Testis (tissue), 3 donors: Measurements from ENCODE around the gene ARID5B. TPM values are rescaled to one million over a fixed set of nuclear protein-coding genes. Genes with fewer than 3 reads are reported as not detected.

Experiments
- DNase-seq: peaks from one replicate; pipeline ENCODE4 v3.0.0-alpha.2; 2019
- H3K27ac ChIP-seq, 2 donors: fragments of 200-600 bp; sonication (generic); one replicate each; pipeline ENCODE4 v1.5.1; 2019
- H3K27me3 ChIP-seq: fragments of 200-600 bp; sonication (generic); one replicate; pipeline ENCODE4 v1.5.1; 2019
- H3K36me3 ChIP-seq: fragments of 200-600 bp; sonication (generic); one replicate; pipeline ENCODE4 v1.5.1; 2017; ENCODE audit warnings: low read depth; ENCODE audit errors: missing control alignments
- H3K4me1 ChIP-seq: fragments of 200-600 bp; sonication (generic); one replicate; pipeline ENCODE4 v1.5.1; 2019
- H3K4me3 ChIP-seq, 2 donors: fragments of 200-600 bp; sonication (generic); one replicate each; pipeline ENCODE4 v1.5.1; 2017 to 2019
- H3K9me3 ChIP-seq: fragments of 200-600 bp; sonication (generic); one replicate; pipeline ENCODE4 v1.5.1; 2017
- POLR2A ChIP-seq: fragments of 450-650 bp; IDR thresholded peaks from one replicate; pipeline ENCODE4 v1.6.1; 2017; ENCODE audit warnings: antibody characterized with exemption, mild to moderate bottlenecking, moderate library complexity
- WGBS, 2 donors: methylation state at CpG; one replicate each; pipeline ENCODE4 v1.1.5; 2018; 5-methylcytosine and 5-hydroxymethylcytosine counted together
- intact Hi-C: fragments of 100-400 bp; cut with DNase I; formaldehyde crosslinking; loops from one replicate; pipeline ENCODE4 v1.15.1; 2023; ENCODE audit warnings: low total_unique reads
- polyA plus RNA-seq: library from polyadenylated mRNA; stranded (reverse); fragments of 350-450 nt; fragmentation: Illumina TruSeq; extraction: RNeasy Lipid Tissue Mini Kit (QIAGEN cat#74804); gene quantifications from one replicate; pipeline ENCODE4 v1.2.3, GENCODE V29; 2014; ENCODE audit warnings: low read depth, low replicate concordance; ENCODE audit not compliant: insufficient read depth
- total RNA-seq, 2 donors: library from RNA; depleted of rRNA; stranded (reverse); fragments of >200 nt; gene quantifications; one replicate each; pipeline ENCODE4 v1.2.3, GENCODE V29; 2016
- TF ChIP-seq, protein P1 (sequence below), 3 experiments: fragments of 450-650 bp in 2 of 3; fragments of 200-600 bp in 1 of 3; sonication (generic) in 1 of 3; IDR thresholded peaks; one replicate each; pipeline ENCODE4 v1.5.1; 2016 to 2019; ENCODE audit warnings: antibody characterized with exemption in 3 of 3, mild to moderate bottlenecking in 2 of 3, moderate library complexity in 1 of 3

Gene ARID5B
- total and polyA plus RNA-seq, 3 donors from 2014 or later: 14.3 to 73.6 (median 52.1) TPM

DNA sequence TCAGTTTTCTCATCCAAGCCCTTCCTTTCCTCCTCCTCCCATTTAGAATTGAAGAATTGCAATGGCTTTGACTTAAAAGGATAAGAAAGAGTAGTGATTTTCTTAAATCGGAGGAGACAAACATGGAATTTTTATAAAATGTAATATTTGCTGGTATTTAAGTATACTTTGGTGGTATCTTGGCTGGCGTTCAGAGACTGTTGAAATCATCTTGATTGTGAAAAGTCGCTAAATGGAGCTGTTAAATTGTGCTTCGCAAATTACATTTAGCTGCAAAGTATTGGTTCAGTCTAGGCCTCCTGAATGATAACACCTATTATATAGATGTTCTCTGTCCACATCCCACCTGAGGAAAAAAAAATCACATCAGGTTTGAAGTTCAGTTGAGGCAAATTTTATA is 81.8 kb downstream of the ARID5B start:
- DNase-seq: no peak
- H3K27ac ChIP-seq: no peak overlapping the region
- no peaks in the 10 kb centered on the region for H3K9me3 ChIP-seq
- intact Hi-C loops: no loop called here
- TF ChIP-seq POLR2A: no peak
- TF ChIP-seq, protein P1, sequence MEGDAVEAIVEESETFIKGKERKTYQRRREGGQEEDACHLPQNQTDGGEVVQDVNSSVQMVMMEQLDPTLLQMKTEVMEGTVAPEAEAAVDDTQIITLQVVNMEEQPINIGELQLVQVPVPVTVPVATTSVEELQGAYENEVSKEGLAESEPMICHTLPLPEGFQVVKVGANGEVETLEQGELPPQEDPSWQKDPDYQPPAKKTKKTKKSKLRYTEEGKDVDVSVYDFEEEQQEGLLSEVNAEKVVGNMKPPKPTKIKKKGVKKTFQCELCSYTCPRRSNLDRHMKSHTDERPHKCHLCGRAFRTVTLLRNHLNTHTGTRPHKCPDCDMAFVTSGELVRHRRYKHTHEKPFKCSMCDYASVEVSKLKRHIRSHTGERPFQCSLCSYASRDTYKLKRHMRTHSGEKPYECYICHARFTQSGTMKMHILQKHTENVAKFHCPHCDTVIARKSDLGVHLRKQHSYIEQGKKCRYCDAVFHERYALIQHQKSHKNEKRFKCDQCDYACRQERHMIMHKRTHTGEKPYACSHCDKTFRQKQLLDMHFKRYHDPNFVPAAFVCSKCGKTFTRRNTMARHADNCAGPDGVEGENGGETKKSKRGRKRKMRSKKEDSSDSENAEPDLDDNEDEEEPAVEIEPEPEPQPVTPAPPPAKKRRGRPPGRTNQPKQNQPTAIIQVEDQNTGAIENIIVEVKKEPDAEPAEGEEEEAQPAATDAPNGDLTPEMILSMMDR (IDR thresholded peaks at IDR 0.05): no peak
- no peaks in the 10 kb centered on the region for H3K36me3 ChIP-seq
- H3K4me3 ChIP-seq: no peak overlapping the region
- H3K27me3 ChIP-seq: no peaks in the 10 kb centered on the region
- peaks cover 16% of the 10 kb centered on the region for H3K4me1 ChIP-seq
- 89 to 94% methylated on average over 4 of the region's 4 CpGs for WGBS, 2 donors

DNA sequence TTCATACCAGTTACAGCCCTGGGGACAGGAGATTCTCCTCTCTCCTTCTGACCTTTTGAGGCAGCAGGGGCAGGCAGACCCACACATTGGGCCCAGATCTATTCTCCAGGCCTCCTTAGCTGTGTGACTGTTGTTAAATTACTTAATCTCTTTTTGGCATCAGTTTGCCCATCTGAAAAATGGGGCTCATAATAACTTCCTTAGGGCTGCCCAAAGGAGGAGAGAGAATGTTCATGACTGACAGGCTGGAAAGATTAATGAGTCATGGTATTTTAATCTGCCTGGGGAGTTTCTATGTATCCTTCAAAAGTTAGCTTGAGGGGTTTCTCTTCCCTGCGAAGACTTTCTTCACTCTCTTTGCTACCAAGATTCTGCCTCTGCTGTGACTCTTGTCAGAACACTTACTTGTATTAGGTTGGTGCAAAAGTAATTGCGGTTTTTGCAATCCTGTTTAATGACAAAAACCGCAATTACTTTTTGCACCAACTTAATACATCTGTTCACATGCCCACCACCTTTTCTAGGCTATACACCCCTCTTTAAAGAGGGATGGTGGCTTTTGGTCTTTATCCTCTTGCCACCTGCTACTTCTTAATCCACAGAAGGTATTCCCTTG is 83.4 kb downstream of the ARID5B start:
- 85 to 97% methylated on average over 3 of the region's 3 CpGs for WGBS, 2 donors
- DNase-seq: no peak
- TF ChIP-seq POLR2A: no peak
- TF ChIP-seq, protein P1 (IDR thresholded peaks at IDR 0.05): no peak
- no peak overlapping the region for H3K4me3 ChIP-seq
- H3K4me1 ChIP-seq: peaks cover 19% of the 10 kb centered on the region
- no peaks in the 10 kb centered on the region for H3K36me3 ChIP-seq
- H3K27me3 ChIP-seq: no peaks in the 10 kb centered on the region
- intact Hi-C loops: no loop called here
- no peak overlapping the region for H3K27ac ChIP-seq
- no peaks in the 10 kb centered on the region for H3K9me3 ChIP-seq

DNA sequence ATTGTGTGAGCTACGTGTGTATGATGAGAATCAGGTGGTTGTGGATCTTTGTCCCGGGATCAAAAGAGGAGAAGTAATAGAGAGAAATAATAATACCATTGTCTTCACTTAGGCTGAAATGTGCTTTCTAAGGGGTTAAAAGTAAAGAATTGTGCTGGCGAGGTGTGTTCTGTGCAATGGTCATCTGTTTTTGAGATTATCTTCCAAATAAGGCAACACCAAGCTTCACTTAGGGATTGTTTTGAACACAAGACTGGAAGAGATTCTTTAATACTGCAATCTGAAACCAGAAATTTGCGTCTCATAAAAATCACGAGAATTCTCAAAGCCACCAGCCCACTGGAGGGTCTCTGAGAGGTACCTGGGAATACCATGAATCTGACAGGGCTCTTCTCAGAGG is 84.2 kb downstream of the ARID5B start:
- WGBS, 2 donors: 77 to 94% methylated on average over 5 of the region's 5 CpGs
- no peak for DNase-seq
- TF ChIP-seq, protein P1 (IDR thresholded peaks at IDR 0.05): no peak
- TF ChIP-seq POLR2A: no peak
- H3K36me3 ChIP-seq: no peaks in the 10 kb centered on the region
- peak overlapping the region; percentile 6 to 37 for H3K27ac ChIP-seq
- no peaks in the 10 kb centered on the region for H3K9me3 ChIP-seq
- peaks cover 19% of the 10 kb centered on the region for H3K4me1 ChIP-seq
- H3K4me3 ChIP-seq: no peak overlapping the region
- no peaks in the 10 kb centered on the region for H3K27me3 ChIP-seq
- intact Hi-C loops: no loop called here

DNA sequence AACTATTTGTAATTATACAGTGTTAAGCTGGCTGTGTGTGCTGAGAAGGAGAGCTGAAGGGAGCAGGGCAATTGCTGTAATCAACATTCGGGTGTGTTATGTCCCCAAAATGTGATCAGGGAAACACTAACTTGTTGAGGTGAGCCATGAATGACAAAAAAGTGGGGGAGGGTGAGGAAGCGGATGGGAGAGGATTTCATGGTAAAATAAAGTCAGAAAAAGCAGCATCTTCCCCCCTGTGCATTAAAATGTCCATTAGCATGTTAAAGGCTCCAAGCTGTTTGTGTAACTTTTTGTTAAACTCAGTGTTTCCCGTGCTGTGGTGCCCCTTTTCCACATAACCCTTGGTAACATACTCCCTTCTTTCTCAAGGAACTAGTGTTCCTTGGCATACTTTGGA is 84.9 kb downstream of the ARID5B start:
- WGBS, 2 donors: 72 to 77% methylated on average over 3 of the region's 3 CpGs
- H3K4me1 ChIP-seq: peaks cover 19% of the 10 kb centered on the region
- intact Hi-C loops: no loop called here
- no peaks in the 10 kb centered on the region for H3K27me3 ChIP-seq
- no peaks in the 10 kb centered on the region for H3K36me3 ChIP-seq
- no peak overlapping the region for H3K4me3 ChIP-seq
- no peak for DNase-seq
- TF ChIP-seq, protein P1 (IDR thresholded peaks at IDR 0.05): no peak
- no peak for TF ChIP-seq POLR2A
- H3K27ac ChIP-seq: peak overlapping the region; percentile 6 to 50
- H3K9me3 ChIP-seq: no peaks in the 10 kb centered on the region

DNA sequence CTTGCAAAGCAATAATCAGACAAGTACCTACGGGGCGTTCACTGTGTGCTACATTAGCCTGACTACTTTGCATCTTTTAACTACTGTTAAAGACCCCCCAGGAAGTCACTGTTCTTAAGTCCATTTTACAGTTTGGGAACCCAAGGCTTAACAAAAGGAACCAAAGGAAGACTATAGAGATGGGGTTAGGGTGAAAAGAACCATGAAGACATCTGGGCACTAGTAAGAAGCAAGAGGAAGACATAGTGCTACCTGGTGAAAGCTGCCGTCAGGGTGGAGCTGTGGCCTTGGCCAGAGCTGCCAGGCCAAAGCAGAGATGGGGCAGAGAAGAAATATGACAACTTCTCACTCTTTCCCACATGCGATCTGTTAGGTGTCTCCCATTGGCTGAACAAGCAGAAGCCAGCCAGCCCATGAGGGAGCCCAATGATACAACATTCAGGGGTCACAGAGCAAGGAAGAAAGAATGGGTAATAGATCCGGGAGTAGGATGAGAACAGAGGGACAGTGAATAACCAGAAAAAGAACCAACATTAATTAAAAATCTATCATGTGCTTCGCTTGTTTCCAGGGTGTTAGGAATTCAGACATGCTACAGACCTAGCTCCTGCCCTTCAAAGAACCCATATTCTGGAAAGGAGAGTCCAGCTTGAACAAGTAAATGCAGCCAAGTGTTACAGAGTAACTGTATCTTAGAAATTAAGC is 85.4 kb downstream of the ARID5B start:
- Histone ChIP-seq H3K27ac (peak overlapping the region; percentile 21 to 50), H3K9me3 (no peaks in the 10 kb centered on the region), H3K27me3 (no peaks in the 10 kb centered on the region), H3K4me3 (no peak overlapping the region), H3K36me3 (no peaks in the 10 kb centered on the region), H3K4me1 (peaks cover 20% of the 10 kb centered on the region)
- DNase-seq: no peak
- intact Hi-C loops: no loop called here
- WGBS, 2 donors: 78 to 80% methylated on average over 6 of the region's 6 CpGs
- no peak for TF ChIP-seq POLR2A
- TF ChIP-seq, protein P1 (IDR thresholded peaks at IDR 0.05): no peak
